HG03066 (cell line): ENCODE data around the gene HOXD4.

Experiments used
- ATAC-seq: cut with Tn5 transposase; IDR thresholded peaks from one replicate; pipeline ENCODE4 v1.9.1; 2021; ENCODE audit warnings: low read depth; ENCODE audit not compliant: unreplicated experiment

HOXD4 gene

DNA sequence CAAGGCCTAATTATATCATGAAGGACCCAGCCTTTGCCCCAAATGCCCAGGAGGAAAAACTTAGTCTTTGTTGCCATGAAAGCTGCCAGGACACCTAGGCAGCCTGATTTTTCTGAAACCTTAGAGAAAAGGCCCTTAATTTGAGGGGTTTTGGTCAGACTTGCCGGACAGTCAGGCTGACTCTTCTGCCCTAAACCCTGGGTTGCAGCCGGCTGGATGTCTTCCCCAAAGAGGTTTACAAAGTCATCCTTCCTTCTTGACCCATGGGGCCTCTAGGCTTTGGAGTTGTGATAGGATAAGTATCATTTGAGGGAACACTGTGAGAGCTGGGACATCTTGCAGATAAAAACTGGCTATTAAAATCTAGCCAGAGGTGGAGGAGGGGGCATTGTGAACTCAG is 34.7 kb downstream of the HOXD4 start:
- no peak for ATAC-seq

DNA sequence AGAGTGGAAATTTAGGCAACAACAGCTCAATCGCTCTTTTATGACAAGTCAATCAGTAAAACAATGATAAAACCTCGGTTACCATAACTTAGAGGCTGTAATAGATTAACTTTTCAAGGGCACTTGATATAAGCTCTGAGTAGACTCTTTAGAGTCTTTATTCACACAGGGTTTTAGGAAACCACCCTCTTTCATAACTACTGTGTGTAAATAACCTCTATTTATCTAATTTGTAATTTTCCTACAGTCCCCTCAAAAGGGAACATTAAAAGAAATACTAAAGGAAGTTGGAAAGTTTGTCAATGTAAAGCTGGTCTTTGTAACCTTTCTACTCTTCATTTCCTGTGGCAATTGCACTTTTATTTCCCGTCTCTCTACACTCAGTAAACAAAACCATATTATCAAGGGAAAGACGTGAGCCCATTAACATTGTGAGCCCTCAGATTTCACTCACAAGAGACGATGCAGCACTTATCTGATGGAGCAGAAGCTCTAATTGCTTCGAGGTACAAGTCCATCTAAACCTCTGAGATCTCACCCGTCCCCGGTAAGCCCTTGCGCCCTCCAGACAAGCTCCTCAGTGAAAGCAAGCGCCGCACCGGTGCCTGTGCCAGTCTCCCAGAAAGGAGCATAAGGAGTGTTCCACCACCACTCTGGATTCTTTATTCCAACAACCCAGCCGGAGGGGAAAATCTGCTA is 36.0 kb downstream of the HOXD4 start:
- no peak for ATAC-seq

DNA sequence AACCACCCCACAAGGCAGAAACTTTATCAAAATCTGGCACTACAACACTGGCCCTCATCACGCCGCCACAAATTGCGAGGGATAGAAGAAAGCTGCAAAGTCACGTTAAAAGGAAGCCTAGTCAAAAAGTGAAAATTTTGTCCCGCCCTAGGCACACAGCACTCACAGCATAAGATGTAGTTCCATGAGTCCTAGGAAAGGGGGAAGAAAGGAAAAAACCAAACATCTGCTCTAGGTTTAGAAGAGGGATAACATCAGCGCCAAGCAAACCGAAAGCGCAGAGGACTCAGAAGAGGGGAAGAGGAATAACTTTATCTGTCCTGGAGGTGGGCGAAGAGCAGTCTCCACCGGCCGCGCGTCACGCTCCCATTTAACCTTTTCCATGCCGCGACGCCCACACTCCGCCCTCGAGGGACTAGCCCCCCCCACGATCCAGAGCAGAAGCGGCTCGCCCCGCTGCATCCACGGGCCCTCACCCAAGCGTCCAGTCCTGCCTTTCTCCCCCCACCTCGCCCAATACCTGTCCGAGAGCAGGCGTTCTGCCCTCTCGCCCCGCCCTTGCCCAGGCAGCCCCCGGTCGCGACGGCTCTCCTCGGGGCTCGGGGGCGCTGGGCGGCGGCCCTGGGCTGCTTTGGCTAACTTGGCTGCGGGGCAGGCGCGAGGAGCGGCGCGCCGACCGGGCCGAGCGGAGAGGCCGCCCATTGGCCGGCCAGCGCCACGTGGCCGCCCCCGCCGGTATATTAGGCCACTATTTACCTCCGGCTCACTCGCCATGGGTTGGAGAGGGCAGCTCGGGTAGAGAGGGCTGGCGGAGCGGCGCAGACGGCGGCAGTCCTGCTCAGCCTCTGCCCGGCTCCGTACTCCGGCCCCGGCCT is 36.8 kb downstream of the HOXD4 start, which contains the start of gene HOXD1:
Gene HOXD1, plus strand, starts transcription at position 770 of the 875 bp plus-strand sequence. CDS start 134 bp downstream, outside the sequence.
- no peak for ATAC-seq

DNA sequence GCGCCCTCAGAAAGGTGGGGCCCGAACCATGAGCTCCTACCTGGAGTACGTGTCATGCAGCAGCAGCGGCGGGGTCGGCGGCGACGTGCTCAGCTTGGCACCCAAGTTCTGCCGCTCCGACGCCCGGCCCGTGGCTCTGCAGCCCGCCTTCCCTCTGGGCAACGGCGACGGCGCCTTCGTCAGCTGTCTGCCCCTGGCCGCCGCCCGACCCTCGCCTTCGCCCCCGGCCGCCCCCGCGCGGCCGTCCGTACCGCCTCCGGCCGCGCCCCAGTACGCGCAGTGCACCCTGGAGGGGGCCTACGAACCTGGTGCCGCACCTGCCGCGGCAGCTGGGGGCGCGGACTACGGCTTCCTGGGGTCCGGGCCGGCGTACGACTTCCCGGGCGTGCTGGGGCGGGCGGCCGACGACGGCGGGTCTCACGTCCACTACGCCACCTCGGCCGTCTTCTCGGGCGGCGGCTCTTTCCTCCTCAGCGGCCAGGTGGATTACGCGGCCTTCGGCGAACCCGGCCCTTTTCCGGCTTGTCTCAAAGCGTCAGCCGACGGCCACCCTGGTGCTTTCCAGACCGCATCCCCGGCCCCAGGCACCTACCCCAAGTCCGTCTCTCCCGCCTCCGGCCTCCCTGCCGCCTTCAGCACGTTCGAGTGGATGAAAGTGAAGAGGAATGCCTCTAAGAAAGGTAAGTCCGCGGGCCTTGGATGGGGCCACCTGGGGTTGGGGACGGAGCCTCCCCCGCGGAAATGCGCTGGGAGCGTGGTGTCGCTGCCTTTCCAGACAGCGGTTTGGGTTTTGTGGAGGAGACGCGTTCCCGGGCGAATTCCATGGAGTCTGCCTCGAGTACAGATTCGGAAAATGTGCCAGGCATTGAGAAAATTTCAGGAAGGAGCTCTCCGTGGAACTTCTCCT is 37.7 kb downstream of the HOXD4 start:
- no peak for ATAC-seq

DNA sequence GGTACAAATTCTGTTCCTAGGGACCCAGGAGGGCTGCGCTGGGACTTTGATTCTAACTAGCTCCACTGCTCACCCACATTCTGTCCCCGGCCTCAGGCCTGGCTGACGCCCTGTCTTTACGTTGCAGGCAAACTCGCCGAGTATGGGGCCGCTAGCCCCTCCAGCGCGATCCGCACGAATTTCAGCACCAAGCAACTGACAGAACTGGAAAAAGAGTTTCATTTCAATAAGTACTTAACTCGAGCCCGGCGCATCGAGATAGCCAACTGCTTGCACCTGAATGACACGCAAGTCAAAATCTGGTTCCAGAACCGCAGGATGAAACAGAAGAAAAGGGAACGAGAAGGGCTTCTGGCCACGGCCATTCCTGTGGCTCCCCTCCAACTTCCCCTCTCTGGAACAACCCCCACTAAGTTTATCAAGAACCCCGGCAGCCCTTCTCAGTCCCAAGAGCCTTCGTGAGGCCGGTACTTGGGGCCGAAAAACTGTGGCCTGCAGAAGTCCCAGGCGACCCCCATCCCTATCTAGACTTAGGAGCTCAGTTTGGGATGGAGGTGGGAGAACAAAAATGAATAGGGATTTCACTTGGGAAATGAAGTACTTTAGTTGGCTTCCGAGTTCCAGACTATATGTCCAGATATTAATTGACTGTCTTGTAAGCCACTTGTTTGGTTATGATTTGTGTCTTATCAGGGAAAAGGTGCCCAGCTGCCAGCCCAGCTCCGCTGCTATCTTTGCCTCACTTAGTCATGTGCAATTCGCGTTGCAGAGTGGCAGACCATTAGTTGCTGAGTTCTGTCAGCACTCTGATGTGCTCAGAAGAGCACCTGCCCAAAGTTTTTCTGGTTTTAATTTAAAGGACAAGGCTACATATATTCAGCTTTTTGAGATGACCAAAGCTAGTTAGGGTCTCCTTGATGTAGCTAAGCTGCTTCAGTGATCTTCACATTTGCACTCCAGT is 38.6 kb downstream of the HOXD4 start:
- no peak for ATAC-seq

DNA sequence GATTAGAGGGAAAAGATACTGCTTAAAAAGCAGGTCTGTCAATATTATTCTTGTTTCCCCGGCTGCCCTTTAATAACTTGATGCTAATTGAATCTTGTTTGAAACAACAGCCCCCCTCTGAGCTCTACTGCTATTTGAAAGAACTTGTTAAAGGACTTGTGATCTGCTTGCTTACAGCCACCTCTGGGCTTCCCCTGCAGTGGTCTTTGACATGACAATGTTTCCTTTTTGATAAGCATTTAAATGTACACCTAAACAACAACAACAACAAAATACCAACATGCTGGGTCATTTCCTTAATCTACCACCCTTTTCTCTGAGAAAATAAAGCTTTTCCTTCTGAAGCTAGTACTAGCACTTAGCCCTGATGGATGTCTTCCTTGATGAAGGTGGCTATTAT is 41.0 kb downstream of the HOXD4 start:
- ATAC-seq = no peak

DNA sequence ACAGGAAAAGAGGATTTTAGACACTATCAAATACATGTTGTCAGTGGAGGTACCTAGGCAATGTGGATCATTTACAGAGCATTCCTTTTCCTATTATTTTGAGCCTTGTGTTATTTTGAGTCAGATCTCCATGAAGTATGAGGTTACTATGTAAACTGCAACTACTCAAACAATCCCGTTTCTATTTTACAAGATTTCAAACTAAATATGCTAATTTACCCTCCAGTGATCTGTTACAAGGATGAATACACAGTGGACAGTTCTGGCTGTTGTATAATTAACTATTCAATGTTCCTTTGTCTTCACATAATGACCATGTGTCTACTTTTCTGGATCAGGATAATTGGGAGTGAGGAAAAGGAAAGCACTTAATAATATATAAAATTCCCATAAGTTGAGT is 41.7 kb downstream of the HOXD4 start:
- ATAC-seq = no peak

DNA sequence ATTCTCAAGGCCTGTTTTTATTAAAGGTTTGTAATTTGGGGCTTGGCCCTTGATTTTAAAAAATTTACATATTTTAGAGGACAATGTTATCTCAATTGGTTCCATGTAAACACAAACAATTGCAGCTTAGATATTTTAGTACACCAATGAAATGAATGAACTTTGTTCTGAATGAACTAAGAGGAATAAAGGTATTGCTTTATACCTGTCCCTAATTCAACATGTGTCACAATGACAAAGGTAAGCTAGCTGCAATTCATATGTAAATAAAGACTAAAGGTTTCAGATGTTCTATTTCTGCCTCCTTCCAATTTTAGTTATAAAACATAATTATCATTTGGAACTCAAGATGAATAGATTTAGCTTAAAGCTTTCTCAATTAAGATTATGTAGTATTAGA is 48.6 kb downstream of the HOXD4 start:
- no peak for ATAC-seq

DNA sequence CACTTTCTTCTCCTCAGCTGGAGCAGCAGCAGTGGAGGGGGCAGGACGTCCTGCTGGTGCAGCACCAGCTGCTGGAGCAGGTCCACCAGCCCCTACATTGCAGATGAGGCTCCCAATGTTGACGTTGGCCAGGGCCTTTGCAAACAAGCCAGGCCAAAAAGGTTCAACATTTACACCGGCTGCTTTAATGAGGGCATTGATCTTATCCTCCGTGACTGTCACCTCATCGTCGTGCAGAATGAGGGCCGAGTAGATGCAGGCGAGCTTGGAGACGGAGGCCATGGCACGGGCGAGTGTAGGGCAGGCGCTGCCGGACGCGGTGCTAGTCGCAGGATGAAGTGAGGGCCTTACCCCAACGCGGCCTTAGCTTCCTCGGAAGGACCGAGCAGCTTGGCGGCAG is 49.6 kb downstream of the HOXD4 start:
- ATAC-seq = no peak

DNA sequence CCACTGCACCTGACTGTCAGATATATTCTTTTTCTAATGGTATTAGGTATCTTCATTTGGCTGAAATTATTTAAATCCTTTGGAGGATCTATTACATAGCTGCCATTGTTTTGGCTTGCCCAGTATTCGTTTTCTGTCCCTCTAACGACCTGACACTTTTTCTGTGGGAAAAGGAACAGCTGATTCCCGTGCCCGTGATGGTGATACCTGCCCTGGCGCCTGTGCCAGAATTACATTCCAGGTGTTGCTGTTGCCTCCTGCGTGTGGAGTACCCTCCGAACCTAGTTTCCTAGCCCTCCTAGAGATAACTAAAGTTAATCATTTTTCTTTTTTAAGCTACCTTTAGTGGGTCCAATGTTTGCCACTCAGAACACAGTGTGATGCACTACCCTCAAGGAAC is 51.1 kb downstream of the HOXD4 start:
- no peak for ATAC-seq
